Mesenchymal stem cell (in vitro differentiated cells and primary cell): ENCODE data around the gene TEFM.

Experiments
- DNase-seq: peaks from one replicate; pipeline ENCODE4 v3.0.0-alpha.2; 2013
- H2AFZ ChIP-seq: one replicate; pipeline ENCODE4 v1.6.1; 2013; ENCODE audit warnings: low read depth, mild to moderate bottlenecking, control low read depth, inconsistent platforms, low read length, moderate library complexity
- H2AK5ac ChIP-seq: 2 replicates; pipeline ENCODE4 v1.6.1; 2013; ENCODE audit warnings: low read length, moderate library complexity, mild to moderate bottlenecking, inconsistent platforms; ENCODE audit not compliant: severe bottlenecking
- H2BK120ac ChIP-seq: one replicate; pipeline ENCODE4 v1.6.1; 2013; ENCODE audit warnings: low read depth, mild to moderate bottlenecking, inconsistent platforms, low read length, moderate library complexity
- H2BK12ac ChIP-seq, 2 experiments: one replicate each; pipeline ENCODE4 v1.6.1; 2013; ENCODE audit warnings: inconsistent platforms in 2 of 2, low read length in 2 of 2, mild to moderate bottlenecking in 2 of 2, moderate library complexity in 2 of 2, control low read depth in 1 of 2
- H2BK15ac ChIP-seq: one replicate; pipeline ENCODE4 v1.6.1; 2013; ENCODE audit warnings: mild to moderate bottlenecking, low read depth, inconsistent platforms; ENCODE audit not compliant: poor library complexity, severe bottlenecking
- H2BK5ac ChIP-seq: 2 replicates; pipeline ENCODE4 v1.6.1; 2013; ENCODE audit warnings: low read depth, mild to moderate bottlenecking, low read length, control low read depth, inconsistent platforms; ENCODE audit not compliant: poor library complexity, severe bottlenecking
- H3K14ac ChIP-seq, 2 experiments: one replicate each; pipeline ENCODE4 v1.6.1; 2013; ENCODE audit warnings: inconsistent platforms in 2 of 2, low read length in 2 of 2, control low read depth in 1 of 2, mild to moderate bottlenecking in 1 of 2, moderate library complexity in 1 of 2
- H3K18ac ChIP-seq, 2 experiments: one replicate each; pipeline ENCODE4 v1.6.1; 2013; ENCODE audit warnings: inconsistent platforms in 2 of 2, low read length in 2 of 2, control low read depth in 1 of 2, low read depth in 1 of 2, mild to moderate bottlenecking in 1 of 2
- H3K23ac ChIP-seq, 2 experiments: one replicate each; pipeline ENCODE4 v1.6.1; 2013; ENCODE audit warnings: inconsistent platforms in 2 of 2, low read length in 2 of 2, mild to moderate bottlenecking in 2 of 2, moderate library complexity in 2 of 2, control low read depth in 1 of 2
- H3K27ac ChIP-seq: 2 replicates; pipeline ENCODE4 v1.5.1; 2013; ENCODE audit warnings: mild to moderate bottlenecking, moderate library complexity, low read length, control low read depth, inconsistent platforms; ENCODE audit not compliant: poor library complexity, severe bottlenecking
- H3K27me3 ChIP-seq, 2 experiments: 2 replicates each; pipeline versions ENCODE4 v1.6.1 to v1.7.0; 2013; ENCODE audit warnings: low read length in 2 of 2, mild to moderate bottlenecking in 2 of 2, moderate library complexity in 2 of 2, control low read depth in 1 of 2, inconsistent platforms in 1 of 2; ENCODE audit not compliant: control insufficient read depth in 1 of 2, insufficient read depth in 1 of 2
- H3K36me3 ChIP-seq, 2 experiments: 2 replicates each; pipeline versions ENCODE4 v1.6.1 to v1.7.0; 2013; ENCODE audit warnings: low read length in 2 of 2, control low read depth in 1 of 2, inconsistent platforms in 1 of 2, low read depth in 1 of 2, mild to moderate bottlenecking in 1 of 2; ENCODE audit not compliant: insufficient read depth in 2 of 2, control insufficient read depth in 1 of 2
- H3K4ac ChIP-seq, 2 experiments: one replicate each; pipeline ENCODE4 v1.6.1; 2013; ENCODE audit warnings: inconsistent platforms in 2 of 2, low read length in 2 of 2, mild to moderate bottlenecking in 2 of 2, moderate library complexity in 2 of 2, control low read depth in 1 of 2, low read depth in 1 of 2
- H3K4me1 ChIP-seq: 2 replicates; pipeline ENCODE4 v1.6.1; 2013; ENCODE audit warnings: low read depth, low read length, control low read depth; ENCODE audit not compliant: control insufficient read depth, insufficient read depth
- H3K4me2 ChIP-seq: 2 replicates; pipeline ENCODE4 v1.6.1; 2013; ENCODE audit warnings: low read length, mild to moderate bottlenecking, inconsistent platforms; ENCODE audit not compliant: poor library complexity, severe bottlenecking
- H3K4me3 ChIP-seq, 2 experiments: 2 replicates each; pipeline versions ENCODE4 v1.5.1 to v1.7.0; 2013; ENCODE audit warnings: low read length in 2 of 2, mild to moderate bottlenecking in 2 of 2, control low read depth in 1 of 2, low read depth in 1 of 2; ENCODE audit not compliant: insufficient read depth in 1 of 2
- H3K79me1 ChIP-seq: replicated peaks from 2 replicates; pipeline ENCODE4 v1.6.1; 2013; ENCODE audit warnings: mild to moderate bottlenecking, control low read depth, low read length, inconsistent platforms; ENCODE audit not compliant: poor library complexity, severe bottlenecking
- H3K9ac ChIP-seq: 2 replicates; pipeline ENCODE4 v1.7.0; 2013; ENCODE audit warnings: mild to moderate bottlenecking, low read length, moderate library complexity
- H3K9me3 ChIP-seq: 2 replicates; pipeline ENCODE4 v1.7.0; 2013; ENCODE audit warnings: mild to moderate bottlenecking, low read length; ENCODE audit not compliant: control insufficient read depth
- H4K8ac ChIP-seq: one replicate; pipeline ENCODE4 v1.6.1; 2013; ENCODE audit warnings: inconsistent platforms, mild to moderate bottlenecking, low read length, moderate library complexity
- H4K91ac ChIP-seq: one replicate; pipeline ENCODE4 v1.6.1; 2013; ENCODE audit warnings: mild to moderate bottlenecking, low read length, inconsistent platforms
- WGBS: methylation state at CpG from one replicate; pipeline ENCODE4 v1.1.7; 2013; ENCODE audit warnings: mixed read lengths; 5-methylcytosine and 5-hydroxymethylcytosine counted together

TEFM gene

GRCh38 chr17:30920683-30921543, 14.9 kb upstream of the TEFM start:
- H3K18ac ChIP-seq = peak overlapping the region in 1 of 2 experiments; percentile 46
- H2AFZ ChIP-seq = peak overlapping the region; percentile 2
- no peak overlapping the region for H3K23ac ChIP-seq
- H3K4me2 ChIP-seq = peak overlapping the region; percentile 95
- H2BK120ac ChIP-seq = no peak overlapping the region
- peak overlapping the region; percentile 78 for H4K8ac ChIP-seq
- DNase-seq = peak; percentile 55
- H2AK5ac ChIP-seq = no peak overlapping the region
- peaks cover 0 to 37% of the 10 kb centered on the region in 2 experiments for H3K27me3 ChIP-seq
- 89% methylated on average over 10 of the region's 11 CpGs for WGBS
- H3K9me3 ChIP-seq = no peaks in the 10 kb centered on the region
- H3K36me3 ChIP-seq = no peaks in the 10 kb centered on the region
- H3K27ac ChIP-seq = peak overlapping the region; percentile 16
- peak overlapping the region; percentile 15 to 37 for H3K4ac ChIP-seq
- H3K14ac ChIP-seq = no peak overlapping the region
- peaks cover 2% of the 10 kb centered on the region for H3K79me1 ChIP-seq
- peak overlapping the region; percentile 19 for H4K91ac ChIP-seq
- peaks cover 22% of the 10 kb centered on the region for H3K4me1 ChIP-seq
- H2BK15ac ChIP-seq = no peak overlapping the region
- no peak overlapping the region for H3K9ac ChIP-seq
- H3K4me3 ChIP-seq = no peak overlapping the region
- H2BK5ac ChIP-seq = no peak overlapping the region
- H2BK12ac ChIP-seq = no peak overlapping the region

- peak overlapping the region in 1 of 2 experiments; percentile 3 for H2BK12ac ChIP-seq
- no peak overlapping the region for H3K4me2 ChIP-seq
- H4K8ac ChIP-seq = peak overlapping the region; percentile 78
- peak; percentile 80 for DNase-seq
- H3K27ac ChIP-seq = peak overlapping the region; percentile 51
- peak overlapping the region; percentile 4 to 46 for H3K18ac ChIP-seq
- H3K23ac ChIP-seq = no peak overlapping the region
- peaks cover 22% of the 10 kb centered on the region for H3K4me1 ChIP-seq
- no peak overlapping the region for H2BK15ac ChIP-seq
- no peak overlapping the region for H4K91ac ChIP-seq
- no peaks in the 10 kb centered on the region for H3K9me3 ChIP-seq
- peaks cover 0 to 37% of the 10 kb centered on the region in 2 experiments for H3K27me3 ChIP-seq
- no peak overlapping the region for H2BK120ac ChIP-seq
- no peak overlapping the region for H3K9ac ChIP-seq
- peak overlapping the region; percentile 15 to 37 for H3K4ac ChIP-seq
- H3K79me1 ChIP-seq = peaks cover 2% of the 10 kb centered on the region
- no peak overlapping the region for H3K14ac ChIP-seq
- H3K4me3 ChIP-seq = no peak overlapping the region
- no peaks in the 10 kb centered on the region for H3K36me3 ChIP-seq
- H2AK5ac ChIP-seq = no peak overlapping the region
- no peak overlapping the region for H2BK5ac ChIP-seq
- WGBS = 12% methylated on average over 3 of the region's 4 CpGs
- peak overlapping the region; percentile 2 for H2AFZ ChIP-seq
These were observed 14.2 kb upstream of the TEFM start for GRCh38 chr17:30920282-30920681.

- Histone ChIP-seq H3K27ac (no peak overlapping the region), H3K4ac (no peak overlapping the region), H3K18ac (no peak overlapping the region), H3K27me3 (peaks cover 0 to 13% of the 10 kb centered on the region in 2 experiments), H4K8ac (no peak overlapping the region), H2BK120ac (no peak overlapping the region), H3K14ac (no peak overlapping the region), H3K9ac (no peak overlapping the region), H2BK15ac (no peak overlapping the region), H3K4me3 (no peak overlapping the region), H4K91ac (no peak overlapping the region), H3K23ac (no peak overlapping the region), H3K36me3 (no peaks in the 10 kb centered on the region), H3K4me2 (no peak overlapping the region), H2AK5ac (no peak overlapping the region), H3K9me3 (no peaks in the 10 kb centered on the region), H3K79me1 (no peaks in the 10 kb centered on the region), H2BK12ac (no peak overlapping the region), H2AFZ (no peak overlapping the region), H2BK5ac (no peak overlapping the region), H3K4me1 (peaks cover 12% of the 10 kb centered on the region)
- DNase-seq = no peak
These were observed 11.0 kb upstream of the TEFM start for GRCh38 chr17:30917050-30917449.

GRCh38 chr17:30915833-30916611, 10.0 kb upstream of the TEFM start:
- Histone ChIP-seq H2AFZ (no peak overlapping the region), H3K27me3 (peaks cover 0 to 5% of the 10 kb centered on the region in 2 experiments), H2BK12ac (no peak overlapping the region), H3K9me3 (no peaks in the 10 kb centered on the region), H2BK120ac (no peak overlapping the region), H4K8ac (no peak overlapping the region), H3K79me1 (no peaks in the 10 kb centered on the region), H3K4ac (no peak overlapping the region), H3K4me3 (no peak overlapping the region), H2BK5ac (no peak overlapping the region), H3K9ac (no peak overlapping the region), H3K27ac (no peak overlapping the region), H3K14ac (no peak overlapping the region), H4K91ac (no peak overlapping the region), H2BK15ac (no peak overlapping the region), H3K4me2 (no peak overlapping the region), H3K36me3 (no peaks in the 10 kb centered on the region), H3K18ac (no peak overlapping the region), H3K4me1 (peaks cover 7% of the 10 kb centered on the region), H2AK5ac (no peak overlapping the region), H3K23ac (no peak overlapping the region)
- DNase-seq = no peak
- 93% methylated on average over 4 of the region's 5 CpGs for WGBS
